HepG2 (cell line): ENCODE measurements around the gene VASN. TPM values are rescaled to one million over a fixed set of nuclear protein-coding genes. Genes with fewer than 3 reads are reported as not detected.

Experiments used
- CBX5 ChIP-seq: sonication (generic); formaldehyde crosslinking; IDR thresholded peaks from 2 replicates; pipeline ENCODE4 v1.4.0; 2020; ENCODE audit warnings: missing genetic modification reagents, borderline replicate concordance
- EP300 ChIP-seq, 3 experiments: sonication (generic) in 1 of 3; formaldehyde crosslinking in 1 of 3; IDR thresholded peaks; 2 replicates each; pipeline versions ENCODE4 v1.5.1 to v1.6.1; 2011 to 2020; ENCODE audit warnings: low read depth in 2 of 3, low read length in 2 of 3, borderline replicate concordance in 1 of 3, improper control_type of control experiment in 1 of 3, mild to moderate bottlenecking in 1 of 3, missing genetic modification reagents in 1 of 3, moderate library complexity in 1 of 3
- GLI4 ChIP-seq: sonication (generic); formaldehyde crosslinking; IDR thresholded peaks from 2 replicates; pipeline ENCODE4 v1.5.1; 2020; ENCODE audit warnings: missing genetic modification reagents, mild to moderate bottlenecking, moderate library complexity, borderline replicate concordance
- HHEX ChIP-seq: IDR thresholded peaks from 2 replicates; pipeline ENCODE4 v1.6.1; 2016; ENCODE audit warnings: control low read depth
- MAFF ChIP-seq: IDR thresholded peaks from 2 replicates; pipeline ENCODE4 v1.6.1; 2011; ENCODE audit warnings: low read depth, low read length, improper control_type of control experiment
- MZF1 ChIP-seq: sonication (generic); formaldehyde crosslinking; IDR thresholded peaks from 2 replicates; pipeline ENCODE4 v1.8.1; 2023; ENCODE audit warnings: mild to moderate bottlenecking, missing genetic modification reagents, borderline replicate concordance
- ZNF180 ChIP-seq: sonication (generic); formaldehyde crosslinking; IDR thresholded peaks from 2 replicates; pipeline ENCODE4 v1.4.0; 2020; ENCODE audit warnings: low read depth, missing genetic modification reagents, borderline replicate concordance
- ZNF205 ChIP-seq: IDR thresholded peaks from 2 replicates; pipeline ENCODE4 v1.6.1; 2018; ENCODE audit warnings: missing biosample characterization, missing genetic modification reagents
- ZNF44 ChIP-seq: sonication (generic); formaldehyde crosslinking; IDR thresholded peaks from 2 replicates; pipeline ENCODE4 v1.5.1; 2020; ENCODE audit warnings: mild to moderate bottlenecking, missing genetic modification reagents
- polyA plus RNA-seq, 8 experiments: library from polyadenylated mRNA; depleted of rRNA in 3 of 8; stranded (reverse) in 7 of 8; unstranded in 1 of 8; fragments of >200 nt; fragmentation: Illumina TruSeq in 4 of 8; extraction: Trizol in 4 of 8; gene quantifications; 2 replicates each; pipeline versions ENCODE4 v1.2.1 to v1.2.3, GENCODE V29; 2011 to 2016; ENCODE audit warnings: low read depth in 4 of 8, missing spikeins in 1 of 8, mixed read lengths in 1 of 8; ENCODE audit not compliant: insufficient read depth in 1 of 8
- total RNA-seq, 5 experiments: library from RNA; depleted of rRNA; stranded (reverse); fragments of >200 nt; fragmentation: Illumina TruSeq; extraction: Trizol; gene quantifications; 2 replicates each; pipeline ENCODE4 v1.2.3, GENCODE V29; 2016; ENCODE audit warnings: low read depth in 1 of 5
- TF ChIP-seq, protein P1 (sequence below): sonication (generic); formaldehyde crosslinking; IDR thresholded peaks from 2 replicates; pipeline ENCODE4 v1.8.0; 2022; ENCODE audit warnings: mild to moderate bottlenecking, missing genetic modification reagents
- TF ChIP-seq, protein P2 (sequence below): sonication (generic); formaldehyde crosslinking; IDR thresholded peaks from 2 replicates; pipeline ENCODE4 v1.5.1; 2020; ENCODE audit warnings: mild to moderate bottlenecking, missing genetic modification reagents, moderate library complexity
- TF ChIP-seq, protein P3 (sequence below): sonication (generic); formaldehyde crosslinking; IDR thresholded peaks from 2 replicates; pipeline ENCODE4 v1.4.0; 2020; ENCODE audit warnings: missing genetic modification reagents

The VASN gene
- total and polyA plus RNA-seq, 2 of the 13 experiments (the other 11 are each of a cell fraction or from before 2014, with no cell fraction given): 8.4 to 18.2 TPM

DNA sequence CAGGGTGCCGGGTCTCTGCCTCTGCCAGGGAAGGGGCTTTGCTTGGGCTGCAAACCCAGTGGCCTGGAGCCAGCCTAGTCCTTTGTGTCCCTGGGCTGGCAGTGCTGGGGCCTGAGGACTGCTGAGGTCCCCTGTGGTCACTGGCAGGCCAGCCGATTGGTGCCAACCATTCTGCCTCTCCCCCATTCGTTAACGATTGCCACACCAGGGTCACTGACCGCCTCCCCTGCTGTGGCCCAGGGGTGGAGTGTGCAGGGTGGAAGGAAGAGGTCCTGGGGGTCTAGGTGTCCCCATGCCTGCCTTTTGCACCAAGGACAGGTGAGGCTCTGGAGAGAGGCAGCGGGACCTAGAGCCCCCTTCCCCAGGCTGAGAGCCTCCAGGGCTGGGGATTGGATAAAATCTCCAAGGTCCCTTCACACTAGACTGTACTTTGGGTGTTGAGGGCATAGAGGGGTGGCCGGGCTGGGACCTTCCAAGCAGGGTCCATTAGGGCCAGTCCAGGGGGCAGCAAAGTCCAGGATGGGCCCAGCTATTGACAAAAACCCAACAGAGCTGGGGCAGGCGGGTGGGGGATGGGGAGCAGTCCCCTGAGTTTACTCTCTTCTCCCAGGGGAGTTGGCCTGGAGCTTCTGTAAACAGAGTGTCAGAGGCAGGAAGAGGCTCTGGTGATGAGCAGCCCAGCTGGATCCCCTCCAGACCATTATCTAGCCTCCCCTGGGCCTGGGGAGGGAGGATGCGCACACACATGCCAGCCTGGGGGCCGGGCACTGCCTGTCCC lies 1.1 kb downstream of the VASN start (continued):
- 0 out of 2 replicates have a peak, but pooled peaks have one; percentile 61 for TF ChIP-seq ZNF44 (CRISPR knock-in tag)
- no peak for TF ChIP-seq HHEX (CRISPR knock-in tag)
- no peak for TF ChIP-seq MZF1 (CRISPR knock-in tag)
- TF ChIP-seq, protein P1, sequence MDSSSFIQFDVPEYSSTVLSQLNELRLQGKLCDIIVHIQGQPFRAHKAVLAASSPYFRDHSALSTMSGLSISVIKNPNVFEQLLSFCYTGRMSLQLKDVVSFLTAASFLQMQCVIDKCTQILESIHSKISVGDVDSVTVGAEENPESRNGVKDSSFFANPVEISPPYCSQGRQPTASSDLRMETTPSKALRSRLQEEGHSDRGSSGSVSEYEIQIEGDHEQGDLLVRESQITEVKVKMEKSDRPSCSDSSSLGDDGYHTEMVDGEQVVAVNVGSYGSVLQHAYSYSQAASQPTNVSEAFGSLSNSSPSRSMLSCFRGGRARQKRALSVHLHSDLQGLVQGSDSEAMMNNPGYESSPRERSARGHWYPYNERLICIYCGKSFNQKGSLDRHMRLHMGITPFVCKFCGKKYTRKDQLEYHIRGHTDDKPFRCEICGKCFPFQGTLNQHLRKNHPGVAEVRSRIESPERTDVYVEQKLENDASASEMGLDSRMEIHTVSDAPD (CRISPR knock-in tag): 0 out of 2 replicates have a peak, but pooled peaks have one; percentile 40
- TF ChIP-seq CBX5 (CRISPR knock-in tag): no peak
- TF ChIP-seq GLI4 (CRISPR knock-in tag): peak; percentile 60; the same call in 1 of the 2 replicates
- TF ChIP-seq ZNF180 (CRISPR knock-in tag): no peak
- TF ChIP-seq ZNF205 (CRISPR knock-in tag): no peak; the same call in 1 of the 2 replicates
- TF ChIP-seq, protein P2, sequence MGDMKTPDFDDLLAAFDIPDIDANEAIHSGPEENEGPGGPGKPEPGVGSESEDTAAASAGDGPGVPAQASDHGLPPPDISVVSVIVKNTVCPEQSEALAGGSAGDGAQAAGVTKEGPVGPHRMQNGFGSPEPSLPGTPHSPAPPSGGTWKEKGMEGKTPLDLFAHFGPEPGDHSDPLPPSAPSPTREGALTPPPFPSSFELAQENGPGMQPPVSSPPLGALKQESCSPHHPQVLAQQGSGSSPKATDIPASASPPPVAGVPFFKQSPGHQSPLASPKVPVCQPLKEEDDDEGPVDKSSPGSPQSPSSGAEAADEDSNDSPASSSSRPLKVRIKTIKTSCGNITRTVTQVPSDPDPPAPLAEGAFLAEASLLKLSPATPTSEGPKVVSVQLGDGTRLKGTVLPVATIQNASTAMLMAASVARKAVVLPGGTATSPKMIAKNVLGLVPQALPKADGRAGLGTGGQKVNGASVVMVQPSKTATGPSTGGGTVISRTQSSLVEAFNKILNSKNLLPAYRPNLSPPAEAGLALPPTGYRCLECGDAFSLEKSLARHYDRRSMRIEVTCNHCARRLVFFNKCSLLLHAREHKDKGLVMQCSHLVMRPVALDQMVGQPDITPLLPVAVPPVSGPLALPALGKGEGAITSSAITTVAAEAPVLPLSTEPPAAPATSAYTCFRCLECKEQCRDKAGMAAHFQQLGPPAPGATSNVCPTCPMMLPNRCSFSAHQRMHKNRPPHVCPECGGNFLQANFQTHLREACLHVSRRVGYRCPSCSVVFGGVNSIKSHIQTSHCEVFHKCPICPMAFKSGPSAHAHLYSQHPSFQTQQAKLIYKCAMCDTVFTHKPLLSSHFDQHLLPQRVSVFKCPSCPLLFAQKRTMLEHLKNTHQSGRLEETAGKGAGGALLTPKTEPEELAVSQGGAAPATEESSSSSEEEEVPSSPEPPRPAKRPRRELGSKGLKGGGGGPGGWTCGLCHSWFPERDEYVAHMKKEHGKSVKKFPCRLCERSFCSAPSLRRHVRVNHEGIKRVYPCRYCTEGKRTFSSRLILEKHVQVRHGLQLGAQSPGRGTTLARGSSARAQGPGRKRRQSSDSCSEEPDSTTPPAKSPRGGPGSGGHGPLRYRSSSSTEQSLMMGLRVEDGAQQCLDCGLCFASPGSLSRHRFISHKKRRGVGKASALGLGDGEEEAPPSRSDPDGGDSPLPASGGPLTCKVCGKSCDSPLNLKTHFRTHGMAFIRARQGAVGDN: peak; percentile 83
- no peak for TF ChIP-seq MAFF
- TF ChIP-seq, protein P3, sequence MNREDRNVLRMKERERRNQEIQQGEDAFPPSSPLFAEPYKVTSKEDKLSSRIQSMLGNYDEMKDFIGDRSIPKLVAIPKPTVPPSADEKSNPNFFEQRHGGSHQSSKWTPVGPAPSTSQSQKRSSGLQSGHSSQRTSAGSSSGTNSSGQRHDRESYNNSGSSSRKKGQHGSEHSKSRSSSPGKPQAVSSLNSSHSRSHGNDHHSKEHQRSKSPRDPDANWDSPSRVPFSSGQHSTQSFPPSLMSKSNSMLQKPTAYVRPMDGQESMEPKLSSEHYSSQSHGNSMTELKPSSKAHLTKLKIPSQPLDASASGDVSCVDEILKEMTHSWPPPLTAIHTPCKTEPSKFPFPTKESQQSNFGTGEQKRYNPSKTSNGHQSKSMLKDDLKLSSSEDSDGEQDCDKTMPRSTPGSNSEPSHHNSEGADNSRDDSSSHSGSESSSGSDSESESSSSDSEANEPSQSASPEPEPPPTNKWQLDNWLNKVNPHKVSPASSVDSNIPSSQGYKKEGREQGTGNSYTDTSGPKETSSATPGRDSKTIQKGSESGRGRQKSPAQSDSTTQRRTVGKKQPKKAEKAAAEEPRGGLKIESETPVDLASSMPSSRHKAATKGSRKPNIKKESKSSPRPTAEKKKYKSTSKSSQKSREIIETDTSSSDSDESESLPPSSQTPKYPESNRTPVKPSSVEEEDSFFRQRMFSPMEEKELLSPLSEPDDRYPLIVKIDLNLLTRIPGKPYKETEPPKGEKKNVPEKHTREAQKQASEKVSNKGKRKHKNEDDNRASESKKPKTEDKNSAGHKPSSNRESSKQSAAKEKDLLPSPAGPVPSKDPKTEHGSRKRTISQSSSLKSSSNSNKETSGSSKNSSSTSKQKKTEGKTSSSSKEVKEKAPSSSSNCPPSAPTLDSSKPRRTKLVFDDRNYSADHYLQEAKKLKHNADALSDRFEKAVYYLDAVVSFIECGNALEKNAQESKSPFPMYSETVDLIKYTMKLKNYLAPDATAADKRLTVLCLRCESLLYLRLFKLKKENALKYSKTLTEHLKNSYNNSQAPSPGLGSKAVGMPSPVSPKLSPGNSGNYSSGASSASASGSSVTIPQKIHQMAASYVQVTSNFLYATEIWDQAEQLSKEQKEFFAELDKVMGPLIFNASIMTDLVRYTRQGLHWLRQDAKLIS (CRISPR knock-in tag): no peak
- peak; percentile 28 to 59; a peak in 3 of 4 replicates for TF ChIP-seq EP300 (IDR thresholded peaks at IDR 0.05; ENCODE audit: low read depth in 2 of 2, low read length in 2 of 2)
- 0 out of 2 replicates have a peak, but pooled peaks have one; percentile 20 for TF ChIP-seq EP300 (CRISPR knock-in tag; IDR thresholded peaks at IDR 0.05; ENCODE audit: borderline replicate concordance)
